RWPE1 (cell line): Measurements from ENCODE around the gene MYO10.

Source experiments
- CTCF ChIA-PET: fragments of 350-600 bp; sonication (Branson Sonifier 250); formaldehyde crosslinking; extraction: SDS; loops from one replicate; lab custom pipeline; 2021; lab: Yijun Ruan, JAX
- POLR2A ChIA-PET: fragments of 400-600 bp; formaldehyde crosslinking; extraction: SDS; loops from one replicate; lab custom pipeline; 2020; ENCODE audit warnings: antibody characterized with exemption; ENCODE audit not compliant: low non-redundant PET; lab: Yijun Ruan, JAX
- DNase-seq: peaks from one replicate; pipeline ENCODE4 v3.0.0; 2012; ENCODE audit warnings: low spot score
- H3K27ac ChIP-seq: fragments of 450-650 bp; 2 replicates; pipeline ENCODE4 v1.5.1; 2017
- CTCF ChIP-seq: fragments of 450-650 bp; conservative IDR thresholded peaks from 2 replicates; pipeline ENCODE4 v1.5.1; 2017; ENCODE audit warnings: low read depth, mild to moderate bottlenecking

Gene MYO10

GRCh38 chr5:16965581-16965980 lies 29.5 kb upstream of the MYO10 start:
- CTCF ChIA-PET = interaction anchor here (0.6 kb wide), 2 partner anchors 254 to 1323 kb away, joined by 5 to 10 read pairs; no protein-coding TSS in a partner anchor
- H3K27ac ChIP-seq = no peak overlapping the region
- no peak for DNase-seq

GRCh38 chr5:16963821-16964220 lies 27.7 kb upstream of the MYO10 start:
- TF ChIP-seq CTCF = no peak
- no peak for DNase-seq
- ChIA-PET CTCF (no interaction called here), POLR2A (no interaction called here)
- H3K27ac ChIP-seq = no peak overlapping the region

More at GRCh38 chr5:16965581-16965980, 29.5 kb upstream of the MYO10 start:
- TF ChIP-seq CTCF = no peak
- POLR2A ChIA-PET = no interaction called here

GRCh38 chr5:16961131-16961530 lies 25.0 kb upstream of the MYO10 start:
- DNase-seq = no peak
- no peak overlapping the region for H3K27ac ChIP-seq
- ChIA-PET CTCF (no interaction called here), POLR2A (no interaction called here)
- TF ChIP-seq CTCF = no peak

GRCh38 chr5:16957304-16958196 lies 21.5 kb upstream of the MYO10 start:
- DNase-seq = peak; percentile 67
- CTCF ChIA-PET = no interaction called here
- H3K27ac ChIP-seq = peak overlapping the region; percentile 56
- POLR2A ChIA-PET = no interaction called here
- no peak for TF ChIP-seq CTCF

- ChIA-PET POLR2A (no interaction called here), CTCF (no interaction called here)
- H3K27ac ChIP-seq = no peak overlapping the region
- no peak for DNase-seq
- TF ChIP-seq CTCF = no peak
These were observed 17.6 kb upstream of the MYO10 start for GRCh38 chr5:16953729-16954128.

- ChIA-PET POLR2A (no interaction called here), CTCF (no interaction called here)
- DNase-seq = no peak
- H3K27ac ChIP-seq = no peak overlapping the region
- TF ChIP-seq CTCF = no peak
These were observed 17.0 kb upstream of the MYO10 start for GRCh38 chr5:16952968-16953671.
